GM12865 (cell line): Measurements from ENCODE around the gene UBXN11.

Experiments used
- DNase-seq: peaks from one replicate; pipeline ENCODE4 v3.0.0; 2010; ENCODE audit warnings: low read depth
- H3K4me3 ChIP-seq: 2 replicates; pipeline ENCODE4 v1.5.1; 2011; ENCODE audit warnings: mild to moderate bottlenecking, low read depth, low read length, control low read depth
- CTCF ChIP-seq: IDR thresholded peaks from 2 replicates; pipeline ENCODE4 v1.5.1; 2011; ENCODE audit warnings: low read length, control low read depth, low read depth, inconsistent platforms; ENCODE audit not compliant: insufficient read depth; ENCODE audit errors: missing control alignments

The UBXN11 gene

GRCh38 chr1:26259578-26259977 is 46.9 kb downstream of the UBXN11 start:
- TF ChIP-seq CTCF, result no peak
- no peak for DNase-seq
- no peak overlapping the region for H3K4me3 ChIP-seq

- DNase-seq, result no peak
- H3K4me3 ChIP-seq, result no peak overlapping the region
- no peak for TF ChIP-seq CTCF
These were observed 47.4 kb downstream of the UBXN11 start for GRCh38 chr1:26259005-26259404.

- H3K4me3 ChIP-seq, result no peak overlapping the region
- DNase-seq, result no peak
- no peak for TF ChIP-seq CTCF
These were observed 49.2 kb downstream of the UBXN11 start for GRCh38 chr1:26257222-26257621.

- no peak for TF ChIP-seq CTCF
- no peak for DNase-seq
- no peak overlapping the region for H3K4me3 ChIP-seq
These were observed 52.0 kb downstream of the UBXN11 start for GRCh38 chr1:26254404-26254803.

GRCh38 chr1:26252718-26253117 is 53.7 kb downstream of the UBXN11 start:
- H3K4me3 ChIP-seq, result no peak overlapping the region
- peak; percentile 11 for DNase-seq
- TF ChIP-seq CTCF, result no peak

GRCh38 chr1:26239936-26240335 is 66.5 kb downstream of the UBXN11 start:
- no peak overlapping the region for H3K4me3 ChIP-seq
- no peak for TF ChIP-seq CTCF
- DNase-seq, result no peak

- no peak for DNase-seq
- no peak for TF ChIP-seq CTCF
These were observed 69.0 kb downstream of the UBXN11 start for GRCh38 chr1:26237230-26237966.

More at GRCh38 chr1:26237230-26237966, 69.0 kb downstream of the UBXN11 start:
- no peak overlapping the region for H3K4me3 ChIP-seq
